Activated T-helper 17 cell treated with anti-CD3 and anti-CD28 coated beads, Interleukin-2, amount 50 U/mL, for 72 hours (primary cell): Measurements from ENCODE around the gene RASSF3. TPM values are rescaled to one million over a fixed set of nuclear protein-coding genes. Genes with fewer than 3 reads are reported as not detected.
"Not testable (repeated sequence)": the region's sequence is repeated elsewhere in the genome, so short reads cannot be mapped to it uniquely, and the experiment has no call there.

Experiments
- ATAC-seq: fragments of 150-1000 bp; cut with Tn5 transposase; replicated peaks from 2 replicates; pipeline ENCODE4 v1.10.0; 2021; ENCODE audit warnings: mild to moderate bottlenecking, moderate library complexity
- H3K27ac Mint-ChIP-seq: one replicate; pipeline ENCODE4 v1.8.0; 2022; ENCODE audit warnings: mixed read lengths
- H3K27me3 Mint-ChIP-seq: one replicate; pipeline ENCODE4 v1.8.0; 2022; ENCODE audit warnings: mixed read lengths
- H3K36me3 Mint-ChIP-seq: one replicate; pipeline ENCODE4 v1.8.0; 2022; ENCODE audit warnings: low read depth, mild to moderate bottlenecking, mixed read lengths
- H3K4me1 Mint-ChIP-seq: one replicate; pipeline ENCODE4 v1.8.0; 2022; ENCODE audit warnings: mixed read lengths
- H3K4me3 Mint-ChIP-seq: one replicate; pipeline ENCODE4 v1.8.0; 2022; ENCODE audit warnings: mild to moderate bottlenecking, mixed read lengths
- H3K9me3 Mint-ChIP-seq: one replicate; pipeline ENCODE4 v1.8.0; 2022; ENCODE audit warnings: mixed read lengths
- total RNA-seq, 2 donors: library from RNA; stranded (reverse); gene quantifications; one replicate each; pipeline ENCODE4 v1.2.3, GENCODE V29; 2022

Gene RASSF3
- total RNA-seq, 2 donors from 2014 or later = 31.0 to 43.9 TPM

DNA sequence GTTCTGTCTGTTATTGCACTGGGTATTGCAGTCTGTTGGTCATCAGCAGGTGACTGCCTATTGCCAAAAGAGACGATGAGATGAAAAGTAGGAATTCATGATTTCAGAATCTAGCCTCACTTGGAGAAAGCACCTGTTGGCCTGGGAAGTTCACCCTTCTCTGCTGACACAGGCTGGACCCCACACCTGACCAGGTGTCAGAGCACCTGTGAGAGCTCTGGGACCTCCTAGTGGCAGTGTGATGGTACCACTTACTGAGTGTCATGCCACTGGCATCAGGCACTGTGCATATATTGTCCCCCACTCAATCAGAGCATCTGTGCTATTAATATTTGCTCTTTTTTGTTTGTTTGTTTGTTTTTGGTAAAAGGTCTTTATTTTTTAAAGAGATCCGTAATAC lies 68.0 kb downstream of the RASSF3 start:
- H3K9me3 Mint-ChIP-seq = no peaks in the 10 kb centered on the region
- H3K4me3 Mint-ChIP-seq = peak overlapping the region; percentile 78
- no peaks in the 10 kb centered on the region for H3K36me3 Mint-ChIP-seq
- ATAC-seq = no peak
- peak overlapping the region; percentile 61 for H3K27ac Mint-ChIP-seq
- no peaks in the 10 kb centered on the region for H3K27me3 Mint-ChIP-seq
- peaks cover 53% of the 10 kb centered on the region for H3K4me1 Mint-ChIP-seq

DNA sequence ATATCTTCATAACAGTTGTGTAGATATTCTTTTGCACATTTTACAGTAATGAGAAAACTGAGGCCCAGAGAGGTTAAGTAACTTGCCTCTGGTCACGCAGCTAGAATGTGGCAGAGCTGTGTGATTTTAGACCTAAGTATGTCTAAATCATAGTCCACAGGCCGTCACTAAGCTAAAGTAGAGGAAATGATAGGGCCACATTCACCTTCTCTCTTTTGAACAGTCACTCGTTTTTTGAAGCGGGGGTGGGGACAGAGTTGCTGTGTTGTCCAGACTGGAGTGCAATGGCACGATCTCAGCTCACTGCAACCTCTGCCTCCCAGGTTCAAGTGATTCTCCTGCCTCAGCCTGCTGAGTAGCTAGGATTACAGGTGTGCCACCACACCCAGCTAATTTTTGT lies 68.5 kb downstream of the RASSF3 start:
- ATAC-seq = peak; percentile 22
- H3K9me3 Mint-ChIP-seq = no peaks in the 10 kb centered on the region
- H3K4me1 Mint-ChIP-seq = peaks cover 57% of the 10 kb centered on the region
- H3K4me3 Mint-ChIP-seq = peak overlapping the region; percentile 78
- no peak overlapping the region for H3K27ac Mint-ChIP-seq
- peaks cover 4% of the 10 kb centered on the region for H3K36me3 Mint-ChIP-seq
- no peaks in the 10 kb centered on the region for H3K27me3 Mint-ChIP-seq

DNA sequence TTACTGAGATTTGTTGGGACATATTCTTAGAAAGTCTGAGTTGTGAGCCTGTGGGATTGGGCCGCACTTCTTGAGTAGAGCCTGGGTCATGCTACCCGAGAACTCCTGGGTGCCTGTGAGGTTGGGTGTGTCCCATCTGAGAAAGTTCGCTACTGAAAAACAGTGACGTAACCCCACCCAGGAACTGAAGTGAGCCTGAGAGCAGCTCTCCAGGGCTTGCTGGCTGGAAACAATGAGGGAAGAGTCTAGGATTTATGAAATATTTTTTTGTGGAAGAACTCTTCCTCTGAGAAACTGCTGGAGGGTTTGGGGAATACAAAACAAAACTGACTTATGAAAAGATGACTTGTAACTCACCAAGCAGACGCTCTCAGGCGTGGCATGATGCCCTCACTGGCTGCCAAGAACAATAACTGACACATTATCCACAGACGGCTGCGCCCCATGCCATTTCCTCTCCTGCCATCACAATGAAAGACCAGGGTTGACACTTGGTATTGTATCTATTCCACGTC lies 69.2 kb downstream of the RASSF3 start:
- peak overlapping the region; percentile 85 for H3K27ac Mint-ChIP-seq
- H3K4me3 Mint-ChIP-seq = peak overlapping the region; percentile 78
- no peaks in the 10 kb centered on the region for H3K9me3 Mint-ChIP-seq
- no peaks in the 10 kb centered on the region for H3K27me3 Mint-ChIP-seq
- peak; percentile 78 for ATAC-seq
- peaks cover 54% of the 10 kb centered on the region for H3K4me1 Mint-ChIP-seq
- peaks cover 9% of the 10 kb centered on the region for H3K36me3 Mint-ChIP-seq

DNA sequence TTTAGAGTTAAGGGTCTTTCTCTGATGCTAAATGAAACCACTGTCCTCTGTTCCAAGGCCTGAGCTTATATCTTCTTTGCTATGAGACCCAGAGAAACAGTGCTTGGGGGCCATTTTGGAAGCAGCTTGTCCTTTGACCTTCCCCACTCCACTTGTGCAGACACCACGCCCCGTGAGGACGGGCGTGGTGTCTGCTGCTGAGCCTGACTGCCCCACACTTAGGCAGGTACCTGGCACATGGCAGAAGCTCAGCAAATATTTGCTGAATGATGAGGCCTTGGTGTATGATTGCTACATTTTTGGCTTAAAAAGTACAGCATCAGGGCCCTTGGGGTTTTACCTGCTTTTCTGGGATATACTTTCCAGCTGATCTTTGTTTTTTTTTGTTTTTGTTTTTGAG lies 69.9 kb downstream of the RASSF3 start:
- Mint-ChIP-seq H3K4me3 (peak overlapping the region; percentile 78), H3K36me3 (peaks cover 16% of the 10 kb centered on the region), H3K27me3 (no peaks in the 10 kb centered on the region)

DNA sequence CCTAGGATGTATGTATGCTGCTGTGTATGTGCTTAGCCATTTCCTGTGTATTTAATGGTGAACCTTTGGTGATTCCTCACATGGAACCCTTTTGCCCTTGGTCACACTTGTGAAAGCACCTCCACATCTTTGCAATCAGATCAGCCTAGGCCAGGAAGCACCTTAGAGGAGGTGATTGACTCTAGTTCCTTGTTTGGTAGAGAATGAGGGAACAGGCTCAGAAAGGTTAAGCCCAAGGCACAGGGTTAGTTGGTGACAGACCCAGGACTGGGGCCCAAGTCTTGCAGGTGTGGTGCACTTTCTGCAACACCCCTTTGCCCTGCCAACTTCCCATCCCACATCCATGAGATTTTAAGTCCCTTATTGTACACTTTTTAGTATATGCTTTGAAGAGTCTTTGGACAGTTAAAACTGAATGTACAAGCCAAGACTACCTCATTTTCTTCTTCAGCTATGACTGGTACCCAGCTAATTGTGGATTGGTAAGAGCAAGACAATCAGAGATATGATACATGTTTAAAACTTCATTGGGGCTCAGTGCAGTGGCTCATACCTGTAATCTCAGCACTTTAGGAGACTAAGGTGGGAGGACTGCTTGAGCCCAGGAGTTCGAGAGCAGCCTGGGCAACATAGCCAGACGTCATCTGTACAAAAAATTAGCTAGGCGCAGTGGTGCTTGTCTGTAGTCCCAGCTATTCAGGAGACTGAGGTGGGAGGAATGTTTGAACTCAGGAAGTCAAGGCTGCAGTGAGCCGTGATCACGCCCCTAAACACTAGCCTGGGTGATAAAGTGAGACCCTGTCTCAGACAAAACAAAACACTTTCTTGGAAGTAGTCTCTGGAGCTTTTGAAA lies 71.1 kb downstream of the RASSF3 start:
- Mint-ChIP-seq H3K4me3 (peak overlapping the region; percentile 78), H3K36me3 (peaks cover 28% of the 10 kb centered on the region), H3K9me3 (no peaks in the 10 kb centered on the region), H3K4me1 (peaks cover 48% of the 10 kb centered on the region), H3K27ac (peak overlapping the region; percentile 89), H3K27me3 (no peaks in the 10 kb centered on the region)
- peak; percentile 68 for ATAC-seq

More for the DNA sequence above, 69.9 kb downstream of the RASSF3 start:
- no peak for ATAC-seq
- H3K27ac Mint-ChIP-seq = peak overlapping the region; percentile 89
- no peaks in the 10 kb centered on the region for H3K9me3 Mint-ChIP-seq
- H3K4me1 Mint-ChIP-seq = peaks cover 54% of the 10 kb centered on the region

DNA sequence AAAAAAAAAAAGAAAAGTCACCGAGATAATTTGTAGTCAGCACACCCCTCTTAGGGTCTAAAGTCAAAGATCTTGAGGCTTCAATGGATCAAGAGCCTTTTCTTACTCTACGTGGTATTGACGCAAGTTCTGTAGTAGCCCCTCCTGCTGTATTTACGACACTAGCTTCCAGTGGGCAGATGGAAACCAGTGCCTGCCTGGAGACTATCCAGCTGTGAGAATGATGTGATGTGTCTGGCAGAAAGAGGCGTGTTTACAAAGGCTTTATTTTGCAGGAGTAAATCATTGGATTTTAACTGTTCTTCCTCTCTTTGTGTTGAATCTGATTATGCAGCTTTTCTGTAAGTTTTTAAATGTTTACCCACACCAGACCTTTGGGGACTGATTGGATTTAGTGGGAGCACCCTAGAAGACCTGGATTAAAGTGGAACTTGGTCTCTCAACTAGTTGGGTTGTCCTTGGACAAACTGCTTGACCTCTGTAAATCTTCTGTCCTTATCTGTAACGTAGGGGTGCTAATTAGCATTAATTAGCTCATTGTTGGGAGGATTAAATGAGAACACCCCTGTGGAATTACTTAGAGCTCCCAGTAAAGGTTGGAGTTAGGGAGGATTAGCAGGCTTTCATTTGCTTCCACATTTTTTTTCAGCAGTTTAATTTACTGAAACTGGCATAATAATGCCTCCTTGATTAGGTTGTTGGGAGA lies 72.4 kb downstream of the RASSF3 start:
- Mint-ChIP-seq H3K27me3 (no peaks in the 10 kb centered on the region), H3K27ac (peak overlapping the region; percentile 82), H3K4me3 (peak overlapping the region; percentile 64), H3K36me3 (peaks cover 41% of the 10 kb centered on the region), H3K4me1 (peaks cover 42% of the 10 kb centered on the region), H3K9me3 (no peaks in the 10 kb centered on the region)
- ATAC-seq = no peak

DNA sequence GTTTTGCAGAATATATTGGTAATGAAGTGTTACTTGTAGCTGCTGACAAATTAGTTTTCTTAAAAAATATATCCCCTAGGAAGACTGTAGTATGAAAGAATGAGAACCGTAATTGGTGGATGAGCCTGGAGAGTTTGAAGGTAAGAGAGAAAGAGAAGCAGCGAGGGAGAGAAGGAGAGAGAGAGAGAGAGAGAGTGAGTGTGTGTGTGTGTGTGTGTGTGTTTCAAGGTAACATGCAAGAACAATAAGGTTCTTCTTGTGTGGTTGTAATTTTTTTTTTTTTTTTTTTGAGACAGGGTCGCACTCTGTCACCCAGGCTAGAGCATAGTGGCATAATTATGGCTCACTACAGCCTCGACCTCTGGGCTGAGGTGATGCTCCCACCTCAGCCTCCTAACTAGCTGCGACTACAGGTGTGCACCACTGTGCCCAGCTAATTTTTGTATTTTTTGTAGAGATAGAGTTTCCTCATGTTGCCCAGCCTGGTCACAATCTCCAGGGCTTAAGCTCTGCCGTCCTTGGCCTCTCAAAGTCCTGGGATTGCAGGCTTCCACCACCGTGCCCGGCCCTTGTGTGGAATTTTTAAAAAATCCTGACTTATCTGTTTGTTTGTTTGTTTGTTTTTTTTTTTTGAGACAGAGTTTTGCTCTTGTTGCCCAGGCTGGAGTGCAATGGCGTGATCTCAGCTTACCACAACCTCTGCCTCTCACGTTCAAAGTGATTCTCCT lies 73.7 kb downstream of the RASSF3 start:
- Mint-ChIP-seq H3K27ac (peak overlapping the region; percentile 90), H3K36me3 (peaks cover 54% of the 10 kb centered on the region), H3K4me3 (peak overlapping the region; percentile 64), H3K27me3 (no peaks in the 10 kb centered on the region), H3K9me3 (no peaks in the 10 kb centered on the region), H3K4me1 (peaks cover 50% of the 10 kb centered on the region)
- ATAC-seq = no peak

DNA sequence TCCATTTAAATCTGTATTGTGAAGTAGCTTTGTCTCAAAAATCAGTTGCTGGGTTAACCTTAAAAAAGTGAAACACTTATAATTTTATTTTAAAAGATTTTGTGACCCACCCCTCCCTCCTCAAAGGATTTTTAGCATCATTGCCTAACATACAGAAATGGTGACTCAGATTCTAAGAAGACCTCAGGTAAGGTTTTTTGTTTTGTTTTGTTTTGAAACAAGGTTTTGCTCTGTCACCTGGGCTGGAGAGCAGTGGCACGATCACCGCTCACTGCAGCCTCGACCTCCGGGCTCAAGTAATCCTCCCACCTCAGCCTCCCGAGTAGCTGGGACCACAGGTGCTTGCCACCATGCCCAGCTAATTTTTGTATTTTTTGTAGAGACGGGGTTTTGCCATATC lies 74.8 kb downstream of the RASSF3 start:
- H3K4me3 Mint-ChIP-seq = peak overlapping the region; percentile 64
- ATAC-seq = peak; percentile 27
- H3K9me3 Mint-ChIP-seq = no peaks in the 10 kb centered on the region
- H3K36me3 Mint-ChIP-seq = peaks cover 56% of the 10 kb centered on the region
- peak overlapping the region; percentile 90 for H3K27ac Mint-ChIP-seq
- peaks cover 52% of the 10 kb centered on the region for H3K4me1 Mint-ChIP-seq
- H3K27me3 Mint-ChIP-seq = no peaks in the 10 kb centered on the region

DNA sequence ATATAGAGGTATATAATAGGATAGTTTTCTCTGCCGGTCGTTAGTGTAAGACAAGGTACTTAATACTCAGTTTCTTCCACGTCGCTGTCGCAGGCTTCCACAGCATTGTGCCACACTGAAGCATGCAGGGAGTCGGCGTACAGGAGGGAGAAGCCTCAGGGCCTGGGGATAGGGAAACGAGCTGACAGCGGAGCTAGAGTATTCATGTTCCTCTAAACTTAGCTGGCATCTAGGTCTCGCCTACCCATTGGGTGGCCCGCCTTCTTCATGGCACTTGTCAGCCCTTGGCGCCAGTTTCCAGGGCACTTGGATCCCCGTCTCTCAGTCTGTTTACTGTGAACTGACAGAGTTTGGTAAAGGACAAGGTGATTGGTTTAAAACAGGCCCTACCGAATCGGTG lies 75.3 kb downstream of the RASSF3 start:
- no peak for ATAC-seq
- no peaks in the 10 kb centered on the region for H3K9me3 Mint-ChIP-seq
- H3K27ac Mint-ChIP-seq = peak overlapping the region; percentile 90
- H3K4me1 Mint-ChIP-seq = peaks cover 52% of the 10 kb centered on the region
- peak overlapping the region; percentile 64 for H3K4me3 Mint-ChIP-seq
- H3K36me3 Mint-ChIP-seq = peaks cover 56% of the 10 kb centered on the region
- no peaks in the 10 kb centered on the region for H3K27me3 Mint-ChIP-seq

DNA sequence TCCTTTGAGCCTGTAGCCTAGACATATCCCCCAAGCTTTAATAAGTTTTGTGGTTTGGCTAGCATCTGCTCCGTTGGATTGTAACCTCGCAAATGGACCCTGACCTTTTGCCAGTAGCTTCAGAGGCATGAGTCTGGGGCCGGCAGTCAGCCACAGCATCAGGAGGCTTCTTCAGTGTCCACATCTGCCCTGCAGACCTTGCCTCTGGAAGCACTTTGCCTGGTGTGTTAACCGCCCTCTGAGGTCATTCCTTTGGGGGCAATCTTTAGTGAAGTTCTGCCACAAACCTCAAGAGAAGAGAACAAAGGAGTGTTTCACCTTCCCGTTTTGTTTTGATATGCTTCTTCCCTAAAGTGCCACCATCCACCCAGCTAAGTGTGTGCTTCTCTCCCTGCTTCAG lies 77.5 kb downstream of the RASSF3 start:
- ATAC-seq = no peak
- H3K36me3 Mint-ChIP-seq = peaks cover 74% of the 10 kb centered on the region

DNA sequence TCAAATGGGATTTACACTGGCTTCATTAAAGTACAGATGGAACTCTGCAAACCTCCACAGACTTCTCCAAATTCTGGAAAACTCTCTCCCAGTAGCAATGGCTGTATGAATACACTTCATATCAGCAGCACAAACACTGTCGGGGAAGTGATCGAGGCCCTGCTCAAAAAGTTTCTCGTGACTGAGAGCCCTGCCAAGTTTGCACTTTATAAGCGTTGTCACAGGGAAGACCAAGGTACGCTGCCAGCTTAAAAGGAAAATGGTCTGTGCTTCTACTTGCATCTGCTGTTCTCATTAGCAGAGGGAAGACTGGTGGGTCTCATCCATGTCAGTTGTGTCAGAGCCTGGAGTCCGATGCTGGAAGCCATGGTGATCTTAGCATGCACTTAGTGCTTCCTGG lies 77.9 kb downstream of the RASSF3 start:
- Mint-ChIP-seq H3K4me1 (peaks cover 47% of the 10 kb centered on the region), H3K27me3 (no peaks in the 10 kb centered on the region), H3K9me3 (no peaks in the 10 kb centered on the region), H3K4me3 (peak overlapping the region; percentile 74), H3K36me3 (peaks cover 78% of the 10 kb centered on the region), H3K27ac (peak overlapping the region; percentile 86)
- no peak for ATAC-seq

More for the DNA sequence above, 77.5 kb downstream of the RASSF3 start:
- Mint-ChIP-seq H3K9me3 (no peaks in the 10 kb centered on the region), H3K27ac (peak overlapping the region; percentile 86), H3K4me3 (peak overlapping the region; percentile 74), H3K27me3 (no peaks in the 10 kb centered on the region), H3K4me1 (peaks cover 51% of the 10 kb centered on the region)

DNA sequence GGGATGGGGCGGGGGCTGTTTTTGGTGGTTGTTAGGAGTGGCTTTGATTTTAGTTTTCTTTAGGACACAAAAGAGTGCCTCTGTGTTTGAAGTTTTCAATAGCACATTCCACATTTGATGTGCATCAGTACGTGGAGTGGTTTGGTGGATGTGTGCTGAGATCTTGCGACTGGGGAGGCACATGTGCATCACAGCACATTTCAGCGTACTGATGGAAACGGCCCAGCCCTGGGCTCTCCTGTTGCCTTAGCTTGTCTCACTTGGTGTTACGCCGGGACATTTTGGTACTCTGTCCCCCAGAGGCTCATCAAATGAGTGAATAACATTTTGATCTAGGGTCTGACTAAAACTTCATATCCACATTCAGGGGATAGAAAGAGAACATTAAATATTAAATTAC lies 78.4 kb downstream of the RASSF3 start:
- Mint-ChIP-seq H3K27ac (peak overlapping the region; percentile 86), H3K36me3 (peaks cover 80% of the 10 kb centered on the region), H3K9me3 (no peaks in the 10 kb centered on the region), H3K27me3 (no peaks in the 10 kb centered on the region), H3K4me1 (peaks cover 44% of the 10 kb centered on the region), H3K4me3 (peak overlapping the region; percentile 74)
- no peak for ATAC-seq

DNA sequence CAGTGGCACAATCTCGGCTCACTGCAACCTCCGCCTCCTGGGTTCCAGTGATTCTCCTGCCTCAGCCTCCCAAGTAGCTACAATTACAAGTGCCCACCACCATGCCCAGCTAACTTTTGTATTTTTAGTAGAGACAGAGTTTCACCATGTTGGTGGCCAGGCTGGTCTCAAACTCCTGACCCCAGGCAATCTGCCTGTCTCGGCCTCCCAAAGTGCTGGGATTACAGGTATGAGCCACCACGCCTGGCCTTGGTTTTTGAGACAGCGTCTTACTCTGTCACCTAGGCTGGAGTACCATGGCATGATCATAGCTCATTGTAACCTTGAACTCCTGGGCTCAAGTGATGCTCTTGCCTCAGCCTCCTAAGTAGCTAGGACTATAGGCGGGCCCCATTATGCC lies 79.9 kb downstream of the RASSF3 start:
- Mint-ChIP-seq H3K4me1 (peaks cover 46% of the 10 kb centered on the region), H3K36me3 (peaks cover 82% of the 10 kb centered on the region)
- ATAC-seq, H3K27me3 Mint-ChIP-seq, H3K27ac Mint-ChIP-seq, H3K4me3 Mint-ChIP-seq, H3K9me3 Mint-ChIP-seq: not testable (repeated sequence)

DNA sequence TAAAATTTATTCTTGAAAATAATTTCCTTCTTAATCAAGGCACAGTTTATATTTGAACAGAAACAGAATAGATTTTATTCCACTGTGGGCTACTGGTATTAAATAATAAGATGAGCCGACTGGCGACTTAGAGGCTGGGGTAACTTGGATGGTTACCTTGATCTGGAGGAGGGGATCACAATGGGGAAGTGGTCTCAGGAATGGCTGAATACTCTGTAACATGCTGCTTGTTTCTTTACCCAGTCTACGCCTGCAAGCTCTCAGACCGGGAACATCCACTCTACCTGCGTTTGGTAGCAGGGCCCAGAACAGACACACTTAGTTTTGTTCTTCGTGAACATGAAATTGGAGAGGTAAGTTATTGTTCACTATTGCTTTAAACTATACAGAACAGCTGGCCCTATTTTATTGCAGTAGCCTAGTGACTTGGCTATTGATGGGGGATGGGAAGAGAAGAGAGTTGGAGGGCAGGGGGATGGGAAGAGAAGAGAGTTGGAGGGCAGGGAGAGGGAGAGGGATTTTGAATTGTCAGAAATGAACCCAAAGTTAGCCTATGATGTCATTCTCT lies 81.0 kb downstream of the RASSF3 start:
- Mint-ChIP-seq H3K27ac (peak overlapping the region; percentile 83), H3K4me3 (no peak overlapping the region), H3K27me3 (no peaks in the 10 kb centered on the region), H3K4me1 (peaks cover 49% of the 10 kb centered on the region), H3K9me3 (no peaks in the 10 kb centered on the region), H3K36me3 (peaks cover 82% of the 10 kb centered on the region)
- no peak for ATAC-seq
